Measurements from ENCODE around the gene MUC22.

DNA sequence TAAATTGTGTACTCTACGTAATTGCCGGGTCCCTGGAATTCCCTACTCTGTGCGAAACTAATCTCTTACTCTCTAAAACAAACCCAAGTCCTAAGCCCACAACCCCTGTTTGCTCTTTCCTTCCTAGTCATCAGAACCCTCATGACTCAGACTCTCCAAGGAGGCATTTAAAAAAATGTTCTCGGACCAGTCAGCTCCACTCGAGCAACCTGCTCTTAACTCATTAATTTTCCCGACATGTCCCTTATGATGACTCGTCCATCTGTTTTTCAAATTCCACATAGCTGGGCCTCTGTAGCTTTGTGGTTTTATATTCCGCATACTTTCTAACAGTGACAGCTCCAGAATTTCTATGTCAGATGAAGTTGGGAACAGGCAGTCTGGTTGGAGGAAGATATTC is 2.6 kb upstream of the MUC22 start:
- TF ChIP-seq POLR2AphosphoS5 (IDR thresholded peaks at IDR 0.05; ENCODE audit: low read depth, low read length) (no peak), TAF1 (IDR thresholded peaks at IDR 0.05; ENCODE audit: low read depth, low read length) (no peak), POLR2A (IDR thresholded peaks at IDR 0.05; ENCODE audit: low read depth, low read length) (no peak), POU2F2 (IDR thresholded peaks at IDR 0.05; ENCODE audit: low read depth, low read length) (no peak), SPI1 (IDR thresholded peaks at IDR 0.05; ENCODE audit: low read depth, low read length) (no peak), PAX5 (IDR thresholded peaks at IDR 0.05; ENCODE audit: insufficient read depth, low read length, severe bottlenecking) (no peak)

All from GM12891 (cell line).